ENCODE data around the gene SNX9.
"Not testable (repeated sequence)": the region's sequence is repeated elsewhere in the genome, so short reads cannot be mapped to it uniquely, and the experiment has no call there.

The SNX9 gene

DNA sequence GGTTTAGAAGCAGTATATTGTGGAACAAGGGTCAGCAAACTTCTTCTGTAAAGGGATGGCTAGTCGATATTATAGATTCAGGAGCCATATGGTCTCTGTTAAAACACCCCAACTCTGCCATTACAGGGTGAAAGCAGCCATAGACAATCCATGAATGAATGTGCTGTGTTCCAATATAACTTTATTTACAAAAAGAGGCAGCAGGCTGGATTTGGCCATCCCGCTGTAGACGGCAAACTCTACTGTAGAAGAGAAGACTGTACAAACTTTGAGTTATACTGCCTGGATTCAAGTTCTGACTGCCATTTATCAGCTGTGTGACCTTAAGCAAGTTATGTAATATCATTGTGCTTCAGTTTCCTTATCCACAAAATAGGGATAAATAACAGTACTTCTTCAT is 33.7 kb upstream of the SNX9 start:
- no peaks in the 10 kb centered on the region for H3K4me1 Mint-ChIP-seq
- H3K9me3 Mint-ChIP-seq = peaks cover 8% of the 10 kb centered on the region
- TF ChIP-seq CTCF (IDR thresholded peaks at IDR 0.05; ENCODE audit: unreplicated experiment in 3 of 3) = no peak
- H3K36me3 Mint-ChIP-seq (ENCODE audit: low read depth) = no peaks in the 10 kb centered on the region
- H3K27ac Mint-ChIP-seq = no peak overlapping the region
- no peak overlapping the region for H3K4me3 Mint-ChIP-seq
- no peaks in the 10 kb centered on the region for H3K27me3 Mint-ChIP-seq (ENCODE audit: low read depth)

DNA sequence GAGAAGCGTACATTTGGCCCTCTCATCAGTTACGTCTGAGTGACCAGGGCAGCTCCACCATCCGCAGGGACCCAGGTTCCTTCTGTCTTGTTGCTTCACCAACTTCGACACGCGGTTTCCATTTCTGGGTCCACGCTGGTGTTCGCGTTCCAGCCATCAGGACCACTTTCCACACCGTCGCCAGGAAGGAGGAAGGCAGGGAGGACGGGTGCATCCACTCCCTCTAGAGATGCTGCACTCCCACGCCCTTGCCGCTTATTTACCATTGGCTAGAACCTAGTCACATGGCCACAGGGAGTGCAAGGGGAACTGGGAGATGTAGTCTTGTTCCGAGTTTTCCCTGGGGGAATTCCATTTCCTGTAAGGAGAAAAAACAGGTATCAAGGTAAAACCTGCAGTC is 33.2 kb upstream of the SNX9 start:
- Mint-ChIP-seq H3K27me3 (ENCODE audit: low read depth) (no peaks in the 10 kb centered on the region), H3K9me3 (peaks cover 8% of the 10 kb centered on the region), H3K4me1 (no peaks in the 10 kb centered on the region)

GRCh38 chr6:157790548-157791160 is 32.4 kb upstream of the SNX9 start:
- Mint-ChIP-seq H3K36me3 (ENCODE audit: low read depth) (no peaks in the 10 kb centered on the region), H3K27me3 (ENCODE audit: low read depth) (no peaks in the 10 kb centered on the region), H3K27ac (no peak overlapping the region), H3K4me3 (no peak overlapping the region), H3K4me1 (no peaks in the 10 kb centered on the region), H3K9me3 (peaks cover 5% of the 10 kb centered on the region)
- TF ChIP-seq CTCF (IDR thresholded peaks at IDR 0.05; ENCODE audit: unreplicated experiment in 3 of 3) = no peak

More for the DNA sequence above, 33.2 kb upstream of the SNX9 start:
- H3K4me3 Mint-ChIP-seq = no peak overlapping the region
- no peaks in the 10 kb centered on the region for H3K36me3 Mint-ChIP-seq (ENCODE audit: low read depth)
- H3K27ac Mint-ChIP-seq = no peak overlapping the region
- TF ChIP-seq CTCF (IDR thresholded peaks at IDR 0.05; ENCODE audit: unreplicated experiment in 3 of 3) = no peak

DNA sequence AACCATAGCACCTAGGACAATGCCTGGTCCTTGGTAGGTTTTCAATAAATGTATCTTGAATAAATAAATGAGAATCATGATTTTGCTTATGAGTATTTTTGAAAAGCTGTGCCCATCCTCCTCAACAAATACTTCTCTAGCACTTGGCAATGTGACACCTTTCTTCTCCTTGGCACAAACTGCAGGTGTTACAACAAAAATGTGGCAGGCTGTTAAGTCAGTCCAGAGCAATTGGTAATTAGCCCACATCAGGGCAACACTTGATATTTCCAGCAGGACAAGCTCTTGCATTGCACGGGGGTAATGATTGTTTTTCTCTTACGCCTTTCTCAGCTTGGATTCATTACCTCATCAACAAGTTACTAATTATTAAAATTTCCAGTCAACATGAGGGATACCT is 31.6 kb upstream of the SNX9 start:
- H3K27ac Mint-ChIP-seq = no peak overlapping the region
- no peaks in the 10 kb centered on the region for H3K4me1 Mint-ChIP-seq
- H3K27me3 Mint-ChIP-seq (ENCODE audit: low read depth) = no peaks in the 10 kb centered on the region
- H3K9me3 Mint-ChIP-seq = peaks cover 3% of the 10 kb centered on the region
- no peak for TF ChIP-seq CTCF (IDR thresholded peaks at IDR 0.05; ENCODE audit: unreplicated experiment in 3 of 3)
- no peak overlapping the region for H3K4me3 Mint-ChIP-seq
- no peaks in the 10 kb centered on the region for H3K36me3 Mint-ChIP-seq (ENCODE audit: low read depth)

DNA sequence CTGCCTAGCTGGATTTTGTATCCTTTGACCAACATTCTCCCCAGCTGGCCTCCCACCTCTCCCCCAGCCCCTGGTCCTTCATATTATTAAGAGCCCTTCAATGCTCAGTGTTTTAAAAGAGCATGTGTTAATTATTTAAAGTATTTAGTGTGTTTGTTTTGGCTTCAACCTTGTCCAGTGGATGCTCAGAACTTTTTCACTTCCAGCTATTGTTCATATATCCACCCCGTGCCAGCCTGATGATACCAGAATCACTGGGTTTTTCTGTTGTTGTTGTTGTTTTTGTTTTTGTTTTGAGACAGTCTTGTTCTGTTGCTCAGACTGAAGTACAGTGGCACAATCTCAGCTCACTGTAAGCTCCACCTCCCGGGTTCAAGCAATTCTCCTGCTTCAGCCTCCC is 30.4 kb upstream of the SNX9 start:
- H3K27me3 Mint-ChIP-seq (ENCODE audit: low read depth) = no peaks in the 10 kb centered on the region
- H3K4me1 Mint-ChIP-seq = no peaks in the 10 kb centered on the region
- H3K9me3 Mint-ChIP-seq = peaks cover 3% of the 10 kb centered on the region

DNA sequence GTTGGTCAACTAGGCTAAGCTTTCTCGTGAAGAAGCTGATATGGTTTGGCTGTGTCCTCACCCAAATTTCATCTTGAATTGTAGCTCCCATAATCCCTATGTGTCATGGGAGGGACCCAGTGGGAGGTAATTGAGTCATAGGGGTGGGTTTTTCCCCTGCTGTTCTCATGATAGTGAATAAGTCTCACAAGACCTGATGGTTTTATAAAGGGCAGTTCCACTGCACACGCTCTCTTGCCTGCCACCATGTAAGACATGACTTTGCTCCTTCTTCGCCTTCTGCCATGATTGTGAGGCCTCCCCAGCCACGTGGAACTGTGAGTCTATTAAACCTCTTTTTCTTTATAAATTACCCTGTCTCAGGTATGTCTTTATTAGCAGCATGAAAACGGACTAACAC is 29.0 kb upstream of the SNX9 start:
- not testable (repeated sequence) for H3K4me3 Mint-ChIP-seq; H3K9me3 Mint-ChIP-seq; H3K27me3 Mint-ChIP-seq (ENCODE audit: low read depth); H3K4me1 Mint-ChIP-seq; H3K36me3 Mint-ChIP-seq (ENCODE audit: low read depth); H3K27ac Mint-ChIP-seq

More for the DNA sequence above, 30.4 kb upstream of the SNX9 start:
- Mint-ChIP-seq H3K36me3 (ENCODE audit: low read depth) (no peaks in the 10 kb centered on the region), H3K27ac (no peak overlapping the region), H3K4me3 (no peak overlapping the region)
- no peak for TF ChIP-seq CTCF (IDR thresholded peaks at IDR 0.05; ENCODE audit: unreplicated experiment in 3 of 3)

All from nephron (organoid).